Spleen (tissue), 7 donors: ENCODE measurements around the gene AFF1.
A peak's percentile ranks its signal among the peaks of the same experiment; 100 is the strongest.

Source experiments
- CTCF ChIP-seq, 11 experiments: fragments of 200-600 bp in 7 of 11; fragments of 450-650 bp in 4 of 11; sonication (generic) in 4 of 11; IDR thresholded peaks in 8 of 11; conservative IDR thresholded peaks in 3 of 11; 1 replicate in 7 of 11; 2 replicates in 4 of 11; pipeline versions ENCODE4 v1.4.0 to v1.8.0; 2016 to 2021; ENCODE audit warnings: antibody characterized with exemption in 11 of 11, inconsistent platforms in 4 of 11, mild to moderate bottlenecking in 1 of 11
- POLR2A ChIP-seq, 3 donors: fragments of 450-650 bp; IDR thresholded peaks; one replicate each; pipeline ENCODE4 v1.5.1; 2017; ENCODE audit warnings: antibody characterized with exemption in 3 of 3, mild to moderate bottlenecking in 1 of 3
- POLR2AphosphoS5 ChIP-seq, 3 donors: sonication (generic); formaldehyde crosslinking; IDR thresholded peaks; one replicate each; pipeline ENCODE4 v1.5.1; 2017; ENCODE audit warnings: antibody characterized with exemption in 3 of 3
- donor health status: DM: no; HTN: no; CAD: no; lungs with moderate emphysema.
- donor health status: DM: no; HTN: no; CAD: no.
- donor health status: DM: no; HTN: no; CAD: no.

- TF ChIP-seq CTCF (IDR thresholded peaks at IDR 0.05 in 8 of 11, conservative IDR thresholded peaks at IDR 0.05 in 3 of 11) (no peak), POLR2A (IDR thresholded peaks at IDR 0.05) (no peak), POLR2AphosphoS5 (IDR thresholded peaks at IDR 0.05) (peak in 1 of 3 donors; percentile 26)
Measured at GRCh38 chr4:87038837-87039615, 104.2 kb downstream of the AFF1 start.
